ENCODE results near the gene ACSS1. TPM values are rescaled to one million over a fixed set of nuclear protein-coding genes. Genes with fewer than 3 reads are reported as not detected.

The ACSS1 gene
- total and polyA plus RNA-seq, 2 of the 8 experiments (the other 6 are each of a cell fraction or from before 2014, with no cell fraction given), result 2.6 to 3.4 TPM

DNA sequence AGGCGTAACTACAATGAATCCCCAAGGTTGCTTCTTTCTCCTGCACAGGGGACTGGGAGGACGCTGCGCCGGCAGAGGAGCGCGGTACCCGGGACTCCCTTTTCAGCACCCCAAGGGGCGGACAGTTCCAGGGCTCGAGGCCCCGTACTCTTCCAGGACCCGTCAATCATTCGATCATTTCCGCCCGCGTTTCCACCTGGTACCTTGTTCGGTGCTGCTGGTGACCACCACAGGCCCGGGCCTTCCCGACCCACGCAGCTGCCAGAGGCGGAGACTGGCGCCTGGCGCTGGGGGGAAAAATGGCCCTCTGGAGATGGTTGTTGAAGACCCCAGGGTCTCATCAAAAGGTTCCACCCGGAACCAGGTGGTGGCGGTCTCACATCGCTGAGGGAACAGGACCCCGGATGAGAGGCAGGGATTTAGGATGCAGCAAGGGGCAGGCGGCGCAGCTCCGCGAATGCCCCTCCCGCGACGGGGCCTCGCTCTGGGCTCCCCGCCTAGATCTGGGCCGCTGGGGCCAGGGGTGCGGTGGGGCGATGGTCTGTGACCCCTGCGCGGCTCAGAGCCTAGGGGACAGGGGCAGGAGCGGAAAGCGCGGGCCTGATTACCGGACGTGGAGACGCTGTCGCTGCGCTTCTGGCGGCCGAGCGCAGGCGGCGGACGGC is 23.3 kb upstream of the ACSS1 start (continued):
- TF ChIP-seq CHD7 (IDR thresholded peaks at IDR 0.05; ENCODE audit: insufficient replicate concordance, low read length) (no peak), RNF2 (IDR thresholded peaks at IDR 0.05; ENCODE audit: borderline replicate concordance, low read depth, low read length, missing control alignments, poor library complexity, severe bottlenecking) (peak; percentile 33), SP4 (IDR thresholded peaks at IDR 0.05; ENCODE audit: low read length) (no peak), GABPA (IDR thresholded peaks at IDR 0.05; ENCODE audit: borderline replicate concordance, insufficient read depth, low read length) (no peak; the same call in 1 of the 2 replicates), RFX5 (IDR thresholded peaks at IDR 0.05; ENCODE audit: borderline replicate concordance, low read depth, low read length) (no peak), TEAD4 (IDR thresholded peaks at IDR 0.05; ENCODE audit: low read depth, low read length) (no peak)
- TF ChIP-seq, protein P1, sequence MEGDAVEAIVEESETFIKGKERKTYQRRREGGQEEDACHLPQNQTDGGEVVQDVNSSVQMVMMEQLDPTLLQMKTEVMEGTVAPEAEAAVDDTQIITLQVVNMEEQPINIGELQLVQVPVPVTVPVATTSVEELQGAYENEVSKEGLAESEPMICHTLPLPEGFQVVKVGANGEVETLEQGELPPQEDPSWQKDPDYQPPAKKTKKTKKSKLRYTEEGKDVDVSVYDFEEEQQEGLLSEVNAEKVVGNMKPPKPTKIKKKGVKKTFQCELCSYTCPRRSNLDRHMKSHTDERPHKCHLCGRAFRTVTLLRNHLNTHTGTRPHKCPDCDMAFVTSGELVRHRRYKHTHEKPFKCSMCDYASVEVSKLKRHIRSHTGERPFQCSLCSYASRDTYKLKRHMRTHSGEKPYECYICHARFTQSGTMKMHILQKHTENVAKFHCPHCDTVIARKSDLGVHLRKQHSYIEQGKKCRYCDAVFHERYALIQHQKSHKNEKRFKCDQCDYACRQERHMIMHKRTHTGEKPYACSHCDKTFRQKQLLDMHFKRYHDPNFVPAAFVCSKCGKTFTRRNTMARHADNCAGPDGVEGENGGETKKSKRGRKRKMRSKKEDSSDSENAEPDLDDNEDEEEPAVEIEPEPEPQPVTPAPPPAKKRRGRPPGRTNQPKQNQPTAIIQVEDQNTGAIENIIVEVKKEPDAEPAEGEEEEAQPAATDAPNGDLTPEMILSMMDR (IDR thresholded peaks at IDR 0.05; ENCODE audit: control extremely low read depth in 1 of 3, insufficient read depth in 1 of 3, low read depth in 1 of 3, low read length in 3 of 3), result peak; percentile 29 to 48 (median 45)
